Neuron (in vitro differentiated cells): Measurements from ENCODE around the gene SYT11.
"Not testable (repeated sequence)": the region's sequence is repeated elsewhere in the genome, so short reads cannot be mapped to it uniquely, and the experiment has no call there.

Source experiments
- H2AFZ ChIP-seq: one replicate; pipeline ENCODE4 v1.6.1; 2013; ENCODE audit warnings: low read depth, mild to moderate bottlenecking, inconsistent platforms, low read length, moderate library complexity
- H3K27me3 ChIP-seq: one replicate; pipeline ENCODE4 v1.6.1; 2013; ENCODE audit warnings: low read length; ENCODE audit not compliant: insufficient read depth
- H3K36me3 ChIP-seq: one replicate; pipeline ENCODE4 v1.6.1; 2013; ENCODE audit warnings: low read length; ENCODE audit not compliant: insufficient read depth
- H3K4me1 ChIP-seq: one replicate; pipeline ENCODE4 v1.6.1; 2013; ENCODE audit warnings: low read length; ENCODE audit not compliant: insufficient read depth
- H3K4me3 ChIP-seq: 2 replicates; pipeline ENCODE4 v1.5.1; 2013; ENCODE audit warnings: mild to moderate bottlenecking, low read length, moderate library complexity
- H3K9me3 ChIP-seq: one replicate; pipeline ENCODE4 v1.6.1; 2013; ENCODE audit warnings: low read length

SYT11 gene

DNA sequence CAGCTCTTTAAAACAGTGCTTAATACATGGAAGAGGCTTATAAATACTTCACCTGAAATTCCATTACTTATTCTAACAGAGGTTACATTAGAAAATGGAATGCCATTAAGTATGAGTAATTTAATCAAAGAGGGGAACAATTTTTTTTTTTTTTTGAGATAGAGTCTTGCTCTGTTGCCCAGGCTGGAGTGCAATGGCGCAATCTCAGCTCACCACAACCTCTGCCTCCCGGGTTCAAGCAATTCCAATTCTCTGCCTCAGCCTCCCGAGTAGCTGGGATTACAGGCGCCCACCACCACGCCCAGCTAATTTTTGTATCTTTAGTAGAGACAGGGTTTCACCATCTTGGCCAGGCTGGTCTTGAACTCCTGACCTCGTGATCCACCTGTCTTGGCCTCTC is 36.2 kb downstream of the SYT11 start:
- not testable (repeated sequence) for H3K9me3 ChIP-seq, H3K27me3 ChIP-seq

DNA sequence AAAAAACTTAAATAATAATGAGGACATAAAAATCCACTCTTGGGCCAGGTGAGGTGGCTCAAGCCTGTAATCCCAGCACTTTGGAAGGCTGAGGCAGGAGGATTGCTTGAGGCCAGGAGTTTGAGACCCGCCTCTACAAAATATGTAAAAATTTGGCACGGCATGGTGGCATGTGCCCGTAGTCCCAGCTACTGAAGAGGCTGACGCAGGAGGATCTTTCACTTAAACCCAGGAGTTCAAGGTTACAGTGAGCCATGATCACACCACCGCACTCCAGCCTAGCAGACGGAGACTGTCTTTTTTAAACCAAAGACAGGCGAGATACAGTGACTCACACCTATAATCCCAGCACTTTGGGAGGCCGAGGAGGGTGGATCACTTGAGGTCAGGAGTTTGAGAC is 37.1 kb downstream of the SYT11 start:
- H3K36me3 ChIP-seq, result peaks cover 42% of the 10 kb centered on the region
- H3K9me3 ChIP-seq, result not testable (repeated sequence)

More for the DNA sequence above, 36.2 kb downstream of the SYT11 start:
- H3K36me3 ChIP-seq, result peaks cover 36% of the 10 kb centered on the region
- not testable (repeated sequence) for H3K4me1 ChIP-seq, H3K4me3 ChIP-seq, H2AFZ ChIP-seq

DNA sequence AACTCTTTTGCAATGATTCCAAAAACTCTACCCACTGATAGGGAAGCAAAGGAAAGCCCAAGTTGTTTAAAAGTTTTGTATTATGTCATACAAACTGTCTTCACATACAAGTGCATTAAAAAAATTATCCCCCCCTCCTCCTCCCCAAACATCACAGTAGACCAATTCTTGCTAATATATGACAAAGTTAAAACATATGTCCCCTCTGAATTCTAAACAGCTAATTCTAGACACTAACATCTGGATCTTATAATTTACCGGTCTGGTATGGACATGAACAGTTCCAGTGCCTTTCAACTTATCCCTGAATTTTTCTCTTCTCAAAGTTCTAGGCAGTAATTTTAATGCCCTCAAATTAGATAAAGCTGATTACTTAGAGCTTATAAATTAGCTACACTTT is 38.4 kb downstream of the SYT11 start:
- H3K9me3 ChIP-seq, result no peaks in the 10 kb centered on the region
- H3K27me3 ChIP-seq, result no peaks in the 10 kb centered on the region
- H3K4me3 ChIP-seq, result no peak overlapping the region
- H3K4me1 ChIP-seq, result peaks cover 5% of the 10 kb centered on the region
- H2AFZ ChIP-seq, result no peak overlapping the region
- peaks cover 45% of the 10 kb centered on the region for H3K36me3 ChIP-seq

More for the DNA sequence above, 37.1 kb downstream of the SYT11 start:
- not testable (repeated sequence) for H3K27me3 ChIP-seq, H3K4me1 ChIP-seq, H3K4me3 ChIP-seq, H2AFZ ChIP-seq

- peaks cover 51% of the 10 kb centered on the region for H3K36me3 ChIP-seq
- no peaks in the 10 kb centered on the region for H3K27me3 ChIP-seq
- H3K9me3 ChIP-seq, result no peaks in the 10 kb centered on the region
- H3K4me1 ChIP-seq, result no peaks in the 10 kb centered on the region
- H3K4me3 ChIP-seq, result no peak overlapping the region
- no peak overlapping the region for H2AFZ ChIP-seq
These were observed 39.5 kb downstream of the SYT11 start for GRCh38 chr1:155898888-155899287.

GRCh38 chr1:155899683-155900082 is 40.3 kb downstream of the SYT11 start:
- H2AFZ ChIP-seq, result no peak overlapping the region
- no peaks in the 10 kb centered on the region for H3K27me3 ChIP-seq
- no peak overlapping the region for H3K4me3 ChIP-seq
- H3K36me3 ChIP-seq, result peaks cover 59% of the 10 kb centered on the region
- no peaks in the 10 kb centered on the region for H3K4me1 ChIP-seq
- H3K9me3 ChIP-seq, result no peaks in the 10 kb centered on the region

GRCh38 chr1:155900161-155900560 is 40.8 kb downstream of the SYT11 start:
- no peak overlapping the region for H3K4me3 ChIP-seq
- no peaks in the 10 kb centered on the region for H3K27me3 ChIP-seq
- no peaks in the 10 kb centered on the region for H3K4me1 ChIP-seq
- no peaks in the 10 kb centered on the region for H3K9me3 ChIP-seq
- peaks cover 64% of the 10 kb centered on the region for H3K36me3 ChIP-seq
- H2AFZ ChIP-seq, result no peak overlapping the region

DNA sequence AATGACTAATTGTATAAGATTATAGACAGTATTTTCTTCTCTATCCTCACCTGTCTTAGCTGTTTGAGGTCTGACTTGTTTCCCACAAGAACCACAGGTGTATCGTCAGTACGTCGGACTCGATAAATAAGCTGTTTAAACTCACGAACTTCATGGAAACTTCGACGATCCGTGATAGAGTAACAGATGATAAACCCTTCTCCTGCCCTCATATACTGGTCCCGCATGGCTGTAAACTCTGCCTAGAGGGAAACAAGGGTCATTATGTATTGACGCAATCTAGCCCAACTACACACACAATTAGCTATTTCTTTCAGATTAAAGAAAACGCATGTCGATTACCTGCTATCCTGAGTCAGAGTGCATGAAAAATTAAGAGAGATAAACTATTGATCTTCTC is 44.9 kb downstream of the SYT11 start:
- Histone ChIP-seq H3K4me3 (no peak overlapping the region), H3K4me1 (no peaks in the 10 kb centered on the region), H3K36me3 (peaks cover 67% of the 10 kb centered on the region), H3K27me3 (no peaks in the 10 kb centered on the region), H3K9me3 (no peaks in the 10 kb centered on the region), H2AFZ (no peak overlapping the region)

- no peak overlapping the region for H2AFZ ChIP-seq
- no peaks in the 10 kb centered on the region for H3K9me3 ChIP-seq
- peaks cover 37% of the 10 kb centered on the region for H3K4me1 ChIP-seq
- peaks cover 62% of the 10 kb centered on the region for H3K36me3 ChIP-seq
- H3K4me3 ChIP-seq, result peak overlapping the region; percentile 68
- no peaks in the 10 kb centered on the region for H3K27me3 ChIP-seq
These were observed 50.5 kb downstream of the SYT11 start for GRCh38 chr1:155909894-155910293.

GRCh38 chr1:155910621-155911121 is 51.3 kb downstream of the SYT11 start:
- no peaks in the 10 kb centered on the region for H3K9me3 ChIP-seq
- peak overlapping the region; percentile 68 for H3K4me3 ChIP-seq
- peaks cover 41% of the 10 kb centered on the region for H3K4me1 ChIP-seq
- H2AFZ ChIP-seq, result no peak overlapping the region
- H3K36me3 ChIP-seq, result peaks cover 63% of the 10 kb centered on the region
- no peaks in the 10 kb centered on the region for H3K27me3 ChIP-seq

DNA sequence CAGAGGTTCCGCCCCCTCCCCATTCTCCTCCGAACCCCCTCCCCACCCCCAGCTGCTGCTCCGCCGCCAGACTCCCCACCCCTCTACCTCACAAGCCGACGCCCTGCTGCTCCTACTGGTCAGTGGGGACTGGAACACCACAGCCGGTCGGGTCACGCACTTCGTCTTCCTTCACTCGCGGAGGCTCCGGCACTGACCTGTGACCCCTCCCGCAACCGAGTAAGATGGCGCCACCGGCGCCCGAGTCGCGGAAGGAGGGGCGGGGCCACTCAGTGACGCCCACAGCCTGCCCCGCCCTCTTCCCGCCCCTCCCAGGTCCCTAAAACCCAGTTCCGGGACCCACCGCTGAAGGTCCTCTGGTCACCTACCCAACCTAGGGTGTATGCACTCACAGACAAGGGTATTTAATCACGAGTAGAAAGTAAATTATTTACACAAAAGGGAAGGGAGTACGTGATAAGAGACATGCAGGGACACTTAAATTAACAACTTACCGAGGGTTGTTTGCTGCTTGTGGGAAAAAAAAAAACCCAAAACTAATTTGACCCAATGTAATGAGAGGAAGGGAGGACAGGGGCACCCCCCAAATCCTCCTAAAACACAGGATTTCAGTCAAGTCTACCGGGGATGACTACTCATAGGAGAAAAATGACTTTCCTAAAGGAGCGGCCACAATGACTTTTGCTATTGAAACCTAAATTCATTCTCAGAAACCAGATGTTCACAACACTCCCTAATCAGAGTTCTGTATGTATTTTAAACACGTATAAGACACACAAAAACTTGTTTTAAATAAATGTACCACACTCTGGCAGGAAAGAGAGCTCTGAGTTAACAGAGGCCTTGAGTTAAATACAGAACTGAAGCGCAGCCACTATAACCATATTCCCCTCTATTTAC is 52.0 kb downstream of the SYT11 start, which contains the start of gene RIT1:
RIT1 (minus strand) TSS at position 194 of the 900 bp plus-strand sequence. CDS start 588 bp downstream, outside the sequence.
- H2AFZ ChIP-seq, result no peak within 1 kb of the TSS
- H3K4me3 ChIP-seq, result peak within 1 kb of the TSS; percentile 68
- H3K36me3 ChIP-seq, result peaks cover 68% of the 10 kb centered on the region
- H3K4me1 ChIP-seq, result peaks cover 41% of the 10 kb centered on the region
- H3K27me3 ChIP-seq, result no peaks in the 10 kb centered on the region
- H3K9me3 ChIP-seq, result no peaks in the 10 kb centered on the region

- Histone ChIP-seq H3K4me3 (no peak overlapping the region), H3K4me1 (peaks cover 41% of the 10 kb centered on the region)
These were observed 52.7 kb downstream of the SYT11 start for GRCh38 chr1:155912056-155912536.

DNA sequence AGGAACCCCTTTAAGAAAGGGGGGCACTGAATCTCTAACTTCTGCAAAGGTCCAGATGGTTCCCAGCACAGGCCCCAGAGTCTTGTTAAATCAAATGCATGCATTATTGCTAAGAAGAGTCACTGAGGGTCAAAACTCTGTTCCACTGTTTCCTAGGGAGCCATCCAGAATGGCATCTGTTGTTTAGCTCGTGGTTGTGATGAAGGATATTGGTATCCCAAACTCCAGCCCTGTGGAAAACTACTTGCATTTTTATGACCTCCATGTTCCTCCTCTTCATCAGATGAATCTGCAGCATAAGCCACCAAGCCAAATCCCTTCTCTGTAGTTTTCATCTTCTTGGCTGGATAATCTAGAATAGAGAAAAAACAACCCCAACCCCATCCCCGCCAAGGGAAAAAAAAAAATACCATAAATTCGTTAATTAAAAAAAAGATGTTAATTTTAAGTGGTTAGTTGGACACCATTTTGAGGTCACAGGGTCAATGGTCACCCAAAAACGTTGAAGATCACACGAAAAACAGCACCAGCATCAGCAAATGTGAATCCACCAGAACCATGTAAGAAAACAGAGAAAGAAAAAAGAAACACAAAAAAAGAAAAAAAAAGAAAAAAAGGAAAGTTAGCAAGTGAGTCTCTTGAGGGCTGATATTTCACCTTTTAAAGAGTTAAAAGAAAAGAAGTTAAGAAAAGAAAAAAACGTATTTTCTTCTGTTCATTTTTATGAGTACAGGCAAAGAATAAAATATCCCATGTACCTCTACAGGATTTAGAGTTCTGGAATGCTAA is 54.8 kb downstream of the SYT11 start:
- H3K4me3 ChIP-seq, result no peak overlapping the region
- no peak overlapping the region for H2AFZ ChIP-seq
- H3K27me3 ChIP-seq, result no peaks in the 10 kb centered on the region
- H3K9me3 ChIP-seq, result no peaks in the 10 kb centered on the region
- peaks cover 41% of the 10 kb centered on the region for H3K4me1 ChIP-seq
- H3K36me3 ChIP-seq, result peaks cover 76% of the 10 kb centered on the region

More at GRCh38 chr1:155912056-155912536, 52.7 kb downstream of the SYT11 start:
- peaks cover 70% of the 10 kb centered on the region for H3K36me3 ChIP-seq
- H2AFZ ChIP-seq, result no peak overlapping the region
- no peaks in the 10 kb centered on the region for H3K27me3 ChIP-seq
- H3K9me3 ChIP-seq, result no peaks in the 10 kb centered on the region

GRCh38 chr1:155918660-155919059 is 59.3 kb downstream of the SYT11 start:
- H3K9me3 ChIP-seq, result no peaks in the 10 kb centered on the region
- no peak overlapping the region for H3K4me3 ChIP-seq
- peaks cover 15% of the 10 kb centered on the region for H3K4me1 ChIP-seq
- peaks cover 91% of the 10 kb centered on the region for H3K36me3 ChIP-seq
- H3K27me3 ChIP-seq, result no peaks in the 10 kb centered on the region
- no peak overlapping the region for H2AFZ ChIP-seq
